ENCODE measurements around the gene CLEC4C.

DNA sequence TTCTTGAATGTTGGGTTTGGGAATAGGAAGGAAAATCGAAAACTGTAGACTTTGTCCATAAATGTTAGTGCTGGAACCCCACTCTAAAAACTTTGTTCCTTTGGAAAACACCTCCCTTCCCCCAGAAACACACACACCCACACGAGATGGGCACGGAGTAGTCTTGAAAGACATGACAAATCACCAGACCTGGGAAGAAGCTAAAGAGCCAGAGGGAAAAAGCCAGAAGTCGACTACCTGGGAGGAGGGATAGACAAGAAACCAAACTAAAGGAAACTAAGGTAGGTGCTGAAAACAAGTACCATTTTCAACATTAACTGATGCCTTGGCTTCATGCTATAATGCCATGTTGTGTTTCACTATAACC, 41.1 kb upstream of the CLEC4C start:
- TF ChIP-seq, protein P1, sequence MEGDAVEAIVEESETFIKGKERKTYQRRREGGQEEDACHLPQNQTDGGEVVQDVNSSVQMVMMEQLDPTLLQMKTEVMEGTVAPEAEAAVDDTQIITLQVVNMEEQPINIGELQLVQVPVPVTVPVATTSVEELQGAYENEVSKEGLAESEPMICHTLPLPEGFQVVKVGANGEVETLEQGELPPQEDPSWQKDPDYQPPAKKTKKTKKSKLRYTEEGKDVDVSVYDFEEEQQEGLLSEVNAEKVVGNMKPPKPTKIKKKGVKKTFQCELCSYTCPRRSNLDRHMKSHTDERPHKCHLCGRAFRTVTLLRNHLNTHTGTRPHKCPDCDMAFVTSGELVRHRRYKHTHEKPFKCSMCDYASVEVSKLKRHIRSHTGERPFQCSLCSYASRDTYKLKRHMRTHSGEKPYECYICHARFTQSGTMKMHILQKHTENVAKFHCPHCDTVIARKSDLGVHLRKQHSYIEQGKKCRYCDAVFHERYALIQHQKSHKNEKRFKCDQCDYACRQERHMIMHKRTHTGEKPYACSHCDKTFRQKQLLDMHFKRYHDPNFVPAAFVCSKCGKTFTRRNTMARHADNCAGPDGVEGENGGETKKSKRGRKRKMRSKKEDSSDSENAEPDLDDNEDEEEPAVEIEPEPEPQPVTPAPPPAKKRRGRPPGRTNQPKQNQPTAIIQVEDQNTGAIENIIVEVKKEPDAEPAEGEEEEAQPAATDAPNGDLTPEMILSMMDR (IDR thresholded peaks at IDR 0.05), result no peak
- TF ChIP-seq POLR2A (IDR thresholded peaks at IDR 0.05), result no peak
